ENCODE results near the gene GNAQ. TPM values are rescaled to one million over a fixed set of nuclear protein-coding genes. Genes with fewer than 3 reads are reported as not detected.

GNAQ gene
- total RNA-seq, 2 donors from 2014 or later = 46.0 to 58.8 TPM

GRCh38 chr9:77857513-77858259, 173.9 kb downstream of the GNAQ start:
- Histone ChIP-seq H3K4me3 (no peak overlapping the region), H3K9me3 (no peaks in the 10 kb centered on the region), H3K27me3 (replicated peaks; ENCODE audit: insufficient read depth) (no peaks in the 10 kb centered on the region), H3K36me3 (no peaks in the 10 kb centered on the region), H3K4me1 (ENCODE audit: control insufficient read depth in 1 of 2, low read depth in 2 of 2) (peaks cover 6 to 13% of the 10 kb centered on the region in 2 donors), H3K27ac (no peak overlapping the region)
- ATAC-seq (ENCODE audit: insufficient number of reproducible peaks, low FRiP score, low read depth) (no peak), DNase-seq (ENCODE audit: low spot score) (no peak)
- no peak for TF ChIP-seq CTCF (IDR thresholded peaks at IDR 0.05)

- no peaks in the 10 kb centered on the region for H3K9me3 ChIP-seq
- ATAC-seq (ENCODE audit: insufficient number of reproducible peaks, low FRiP score, low read depth) = no peak
- no peaks in the 10 kb centered on the region for H3K36me3 ChIP-seq
- no peaks in the 10 kb centered on the region for H3K27me3 ChIP-seq (replicated peaks; ENCODE audit: insufficient read depth)
- H3K27ac ChIP-seq = no peak overlapping the region
- DNase-seq (ENCODE audit: low spot score) = no peak
- no peak for TF ChIP-seq CTCF (IDR thresholded peaks at IDR 0.05)
- peaks cover 16 to 24% of the 10 kb centered on the region in 2 donors for H3K4me1 ChIP-seq (ENCODE audit: control insufficient read depth in 1 of 2, low read depth in 2 of 2)
- no peak overlapping the region for H3K4me3 ChIP-seq
Measured at GRCh38 chr9:77856615-77857014, 175.0 kb downstream of the GNAQ start.

- Histone ChIP-seq H3K27me3 (replicated peaks; ENCODE audit: insufficient read depth) (no peaks in the 10 kb centered on the region), H3K27ac (no peak overlapping the region), H3K36me3 (no peaks in the 10 kb centered on the region), H3K9me3 (no peaks in the 10 kb centered on the region), H3K4me1 (ENCODE audit: control insufficient read depth in 1 of 2, low read depth in 2 of 2) (peaks cover 23 to 26% of the 10 kb centered on the region in 2 donors), H3K4me3 (no peak overlapping the region)
- ATAC-seq (ENCODE audit: insufficient number of reproducible peaks, low FRiP score, low read depth) (no peak), DNase-seq (ENCODE audit: low spot score) (no peak)
- no peak for TF ChIP-seq CTCF (IDR thresholded peaks at IDR 0.05)
Measured at GRCh38 chr9:77854916-77855311, 176.7 kb downstream of the GNAQ start.

GRCh38 chr9:77854258-77854915, 177.2 kb downstream of the GNAQ start:
- H3K27me3 ChIP-seq (replicated peaks; ENCODE audit: insufficient read depth) = no peaks in the 10 kb centered on the region
- ATAC-seq (ENCODE audit: insufficient number of reproducible peaks, low FRiP score, low read depth) (no peak), DNase-seq (ENCODE audit: low spot score) (no peak)
- no peaks in the 10 kb centered on the region for H3K36me3 ChIP-seq
- no peak overlapping the region for H3K4me3 ChIP-seq
- H3K9me3 ChIP-seq = no peaks in the 10 kb centered on the region
- H3K27ac ChIP-seq = no peak overlapping the region
- no peak for TF ChIP-seq CTCF (IDR thresholded peaks at IDR 0.05)
- H3K4me1 ChIP-seq (ENCODE audit: control insufficient read depth in 1 of 2, low read depth in 2 of 2) = peaks cover 26 to 31% of the 10 kb centered on the region in 2 donors

- ATAC-seq (ENCODE audit: insufficient number of reproducible peaks, low FRiP score, low read depth) (no peak), DNase-seq (ENCODE audit: low spot score) (no peak)
- no peak overlapping the region for H3K27ac ChIP-seq
- TF ChIP-seq CTCF (IDR thresholded peaks at IDR 0.05) = no peak
- H3K4me1 ChIP-seq (ENCODE audit: control insufficient read depth in 1 of 2, low read depth in 2 of 2) = peaks cover 31 to 34% of the 10 kb centered on the region in 2 donors
- no peaks in the 10 kb centered on the region for H3K9me3 ChIP-seq
- H3K4me3 ChIP-seq = no peak overlapping the region
- no peaks in the 10 kb centered on the region for H3K27me3 ChIP-seq (replicated peaks; ENCODE audit: insufficient read depth)
- H3K36me3 ChIP-seq = no peaks in the 10 kb centered on the region
Measured at GRCh38 chr9:77853716-77854115, 177.9 kb downstream of the GNAQ start.
